Suprapubic skin (tissue), 3 donors: ENCODE measurements around the gene POU6F1.

Experiments
- EP300 ChIP-seq: sonication (generic); formaldehyde crosslinking; IDR thresholded peaks from one replicate; pipeline ENCODE4 v1.6.1; 2017; ENCODE audit warnings: antibody characterized with exemption
- POLR2A ChIP-seq, 2 donors: fragments of 450-650 bp; IDR thresholded peaks; one replicate each; pipeline ENCODE4 v1.6.1; 2017; ENCODE audit warnings: antibody characterized with exemption in 2 of 2, mild to moderate bottlenecking in 2 of 2, moderate library complexity in 2 of 2
- TF ChIP-seq, protein P1 (sequence below), 2 donors: fragments of 200-600 bp in 1 of 2; fragments of 450-650 bp in 1 of 2; sonication (generic) in 1 of 2; IDR thresholded peaks; one replicate each; pipeline ENCODE4 v1.5.1; 2016 to 2019; ENCODE audit warnings: antibody characterized with exemption in 2 of 2, mild to moderate bottlenecking in 1 of 2, moderate library complexity in 1 of 2

- TF ChIP-seq, protein P1, sequence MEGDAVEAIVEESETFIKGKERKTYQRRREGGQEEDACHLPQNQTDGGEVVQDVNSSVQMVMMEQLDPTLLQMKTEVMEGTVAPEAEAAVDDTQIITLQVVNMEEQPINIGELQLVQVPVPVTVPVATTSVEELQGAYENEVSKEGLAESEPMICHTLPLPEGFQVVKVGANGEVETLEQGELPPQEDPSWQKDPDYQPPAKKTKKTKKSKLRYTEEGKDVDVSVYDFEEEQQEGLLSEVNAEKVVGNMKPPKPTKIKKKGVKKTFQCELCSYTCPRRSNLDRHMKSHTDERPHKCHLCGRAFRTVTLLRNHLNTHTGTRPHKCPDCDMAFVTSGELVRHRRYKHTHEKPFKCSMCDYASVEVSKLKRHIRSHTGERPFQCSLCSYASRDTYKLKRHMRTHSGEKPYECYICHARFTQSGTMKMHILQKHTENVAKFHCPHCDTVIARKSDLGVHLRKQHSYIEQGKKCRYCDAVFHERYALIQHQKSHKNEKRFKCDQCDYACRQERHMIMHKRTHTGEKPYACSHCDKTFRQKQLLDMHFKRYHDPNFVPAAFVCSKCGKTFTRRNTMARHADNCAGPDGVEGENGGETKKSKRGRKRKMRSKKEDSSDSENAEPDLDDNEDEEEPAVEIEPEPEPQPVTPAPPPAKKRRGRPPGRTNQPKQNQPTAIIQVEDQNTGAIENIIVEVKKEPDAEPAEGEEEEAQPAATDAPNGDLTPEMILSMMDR (IDR thresholded peaks at IDR 0.05), result no peak
- TF ChIP-seq POLR2A (IDR thresholded peaks at IDR 0.05), result no peak
- TF ChIP-seq EP300, result no peak
Measured at GRCh38 chr12:51152953-51153352, 64.9 kb downstream of the POU6F1 start.
